Breast epithelium (tissue), 3 donors: ENCODE results near the gene KLRC3.

Source experiments
- POLR2A ChIP-seq: fragments of 450-650 bp; IDR thresholded peaks from one replicate; pipeline ENCODE4 v1.6.1; 2016; ENCODE audit warnings: antibody characterized with exemption, mild to moderate bottlenecking, moderate library complexity
- POLR2AphosphoS5 ChIP-seq, 3 donors: sonication (generic); formaldehyde crosslinking; IDR thresholded peaks; one replicate each; pipeline ENCODE4 v1.6.1; 2017; ENCODE audit warnings: antibody characterized with exemption in 3 of 3
- TF ChIP-seq, protein P1 (sequence below), 3 donors: fragments of 450-650 bp; IDR thresholded peaks; one replicate each; pipeline ENCODE4 v1.5.1; 2016 to 2017; ENCODE audit warnings: antibody characterized with exemption in 3 of 3, mild to moderate bottlenecking in 3 of 3, moderate library complexity in 3 of 3

DNA sequence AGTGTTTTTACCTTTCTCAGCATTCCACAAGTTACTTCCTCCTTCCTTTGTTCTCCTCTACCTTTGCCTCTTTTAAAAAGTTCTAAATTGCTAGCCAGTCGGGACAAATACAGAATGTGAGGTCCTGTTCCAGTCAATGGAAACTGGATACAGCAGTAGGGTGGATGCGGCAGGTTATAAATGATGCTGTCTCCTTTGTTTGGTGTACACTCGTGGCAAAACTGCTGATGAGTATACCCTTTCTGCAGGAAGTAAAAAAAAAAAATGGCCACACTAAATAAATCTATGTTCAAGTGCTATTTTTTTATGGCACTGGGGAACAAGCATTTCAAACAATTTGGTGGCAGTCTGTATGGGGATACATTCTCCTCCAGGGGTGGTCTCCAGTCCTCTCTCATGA is 58.1 kb downstream of the KLRC3 start:
- TF ChIP-seq, protein P1, sequence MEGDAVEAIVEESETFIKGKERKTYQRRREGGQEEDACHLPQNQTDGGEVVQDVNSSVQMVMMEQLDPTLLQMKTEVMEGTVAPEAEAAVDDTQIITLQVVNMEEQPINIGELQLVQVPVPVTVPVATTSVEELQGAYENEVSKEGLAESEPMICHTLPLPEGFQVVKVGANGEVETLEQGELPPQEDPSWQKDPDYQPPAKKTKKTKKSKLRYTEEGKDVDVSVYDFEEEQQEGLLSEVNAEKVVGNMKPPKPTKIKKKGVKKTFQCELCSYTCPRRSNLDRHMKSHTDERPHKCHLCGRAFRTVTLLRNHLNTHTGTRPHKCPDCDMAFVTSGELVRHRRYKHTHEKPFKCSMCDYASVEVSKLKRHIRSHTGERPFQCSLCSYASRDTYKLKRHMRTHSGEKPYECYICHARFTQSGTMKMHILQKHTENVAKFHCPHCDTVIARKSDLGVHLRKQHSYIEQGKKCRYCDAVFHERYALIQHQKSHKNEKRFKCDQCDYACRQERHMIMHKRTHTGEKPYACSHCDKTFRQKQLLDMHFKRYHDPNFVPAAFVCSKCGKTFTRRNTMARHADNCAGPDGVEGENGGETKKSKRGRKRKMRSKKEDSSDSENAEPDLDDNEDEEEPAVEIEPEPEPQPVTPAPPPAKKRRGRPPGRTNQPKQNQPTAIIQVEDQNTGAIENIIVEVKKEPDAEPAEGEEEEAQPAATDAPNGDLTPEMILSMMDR (IDR thresholded peaks at IDR 0.05) = no peak
- TF ChIP-seq POLR2AphosphoS5 (IDR thresholded peaks at IDR 0.05) = no peak
- TF ChIP-seq POLR2A = no peak
